H1 (cell line): ENCODE data around the gene SNX25. TPM values are rescaled to one million over a fixed set of nuclear protein-coding genes. Genes with fewer than 3 reads are reported as not detected.

Experiments
- CBX5 ChIP-seq: fragments of 300-800, 300-1000 bp; sonication (generic); IDR thresholded peaks from 2 replicates; pipeline ENCODE4 v1.7.1; 2016; ENCODE audit warnings: antibody characterized with exemption, low read length, low read depth
- CHD7 ChIP-seq: fragments of 300-600 bp; sonication (generic); IDR thresholded peaks from 2 replicates; pipeline ENCODE4 v1.7.1; 2012; ENCODE audit warnings: low read length, moderate library complexity, mild to moderate bottlenecking, inconsistent platforms; ENCODE audit not compliant: insufficient replicate concordance
- POLR2A ChIP-seq, 2 experiments: IDR thresholded peaks; 1 replicate in 1 of 2; 2 replicates in 1 of 2; pipeline ENCODE4 v1.6.1; 2011; ENCODE audit warnings: low read depth in 2 of 2, low read length in 2 of 2, mild to moderate bottlenecking in 2 of 2; ENCODE audit errors: control extremely low read depth in 1 of 2
- SAP30 ChIP-seq: fragments of 300-600 bp; sonication (generic); IDR thresholded peaks from 2 replicates; pipeline ENCODE4 v1.7.1; 2012; ENCODE audit warnings: low read length, moderate library complexity, mild to moderate bottlenecking, inconsistent platforms; ENCODE audit not compliant: insufficient read depth, insufficient replicate concordance
- polyA plus RNA-seq, 7 experiments: library from polyadenylated mRNA; depleted of rRNA in 3 of 7; stranded (reverse) in 5 of 7; unstranded in 2 of 7; fragments of >200 nt in 5 of 7; fragments of 200-250 nt in 2 of 7; gene quantifications; 1 replicate in 5 of 7; 2 replicates in 1 of 7; 4 replicates in 1 of 7; pipeline versions ENCODE4 v1.2.1 to v1.2.3, GENCODE V29; 2011 to 2013; ENCODE audit warnings: missing spikeins in 2 of 7, mixed read lengths in 2 of 7
- total RNA-seq: library from RNA; stranded (reverse); fragmentation: NEBNext Ultra II Directional; extraction: Animal tissue kit (Norgen Biotek cat#: 25700); gene quantifications from 2 replicates; pipeline ENCODE4 v1.2.1, GENCODE V29; 2021

Gene SNX25
- total and polyA plus RNA-seq, 2 of the 8 experiments (the other 6 are each of a cell fraction or from before 2014, with no cell fraction given), result 5.4 to 19.9 TPM

GRCh38 chr4:185371702-185372101, 162.3 kb downstream of the SNX25 start (continued):
- no peak for TF ChIP-seq CHD7
- no peak for TF ChIP-seq SAP30
- no peak for TF ChIP-seq CBX5
- TF ChIP-seq POLR2A (IDR thresholded peaks at IDR 0.05; ENCODE audit: control extremely low read depth in 1 of 2, low read depth in 2 of 2, low read length in 2 of 2), result no peak
